Measurements from ENCODE around the gene ERBB2. TPM values are rescaled to one million over a fixed set of nuclear protein-coding genes. Genes with fewer than 3 reads are reported as not detected.
A peak's percentile ranks its signal among the peaks of the same experiment; 100 is the strongest.

The ERBB2 gene
- total RNA-seq, 1 experiment from 2014 or later = 216 TPM

DNA sequence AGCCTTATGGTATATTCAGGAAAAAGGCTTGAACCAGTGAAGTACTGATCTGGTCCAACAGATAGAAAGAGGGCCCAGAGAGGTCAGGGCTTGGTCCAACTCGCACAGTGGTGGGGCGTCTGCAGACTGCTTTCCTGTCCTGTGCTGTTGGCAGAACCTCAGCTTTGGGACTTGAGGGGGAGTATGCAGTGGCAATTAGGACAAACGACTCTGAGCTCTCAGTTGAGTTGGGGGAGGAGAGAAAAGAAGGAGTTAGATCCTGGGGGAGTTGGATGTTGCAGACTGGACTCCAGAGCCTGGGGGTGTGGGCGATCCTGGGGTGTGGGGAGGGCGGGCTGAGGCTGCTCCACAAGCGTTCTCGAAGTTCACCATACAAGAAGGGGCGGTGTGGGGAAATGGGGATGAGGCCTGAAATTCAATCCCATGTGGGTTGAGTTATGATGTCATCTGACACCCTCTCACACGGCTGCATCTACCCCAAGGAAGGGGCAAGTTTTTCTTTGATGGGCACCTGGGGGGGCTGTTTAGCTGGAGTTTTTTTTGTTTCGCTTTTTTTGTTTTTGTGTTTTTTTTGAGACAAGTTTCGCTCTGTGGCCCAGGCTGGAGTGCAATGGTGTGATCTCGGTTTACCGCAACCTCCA is 52.5 kb downstream of the ERBB2 start:
- peaks cover 3 to 7% (median 4%) of the 10 kb centered on the region in 3 experiments; a peak in 4 of 7 replicates for H3K36me3 Mint-ChIP-seq (ENCODE audit: insufficient read depth in 1 of 3, low read depth in 3 of 3)
- H3K14ac ChIP-seq (ENCODE audit: insufficient read depth, low read length) = no peak overlapping the region
- H2BK120ac ChIP-seq (ENCODE audit: low read depth, low read length, poor library complexity, severe bottlenecking) = no peak overlapping the region
- H3T11ph ChIP-seq (ENCODE audit: low read length) = no peak overlapping the region
- H4K5ac ChIP-seq (ENCODE audit: insufficient read length, low read depth, low read length) = no peak overlapping the region
- H2AK5ac ChIP-seq (ENCODE audit: insufficient read length, low read length) = no peak overlapping the region
- no peak overlapping the region for H3K27ac ChIP-seq (ENCODE audit: insufficient read length, low read depth, low read length)
- H2BK12ac ChIP-seq (ENCODE audit: insufficient read length, low read depth, low read length) = no peak overlapping the region
- no peak overlapping the region for H2BK15ac ChIP-seq (ENCODE audit: low read depth, low read length)
- H3K79me1 ChIP-seq (ENCODE audit: insufficient read depth, low read depth, low read length, poor library complexity, severe bottlenecking) = no peaks in the 10 kb centered on the region
- H3K4me1 ChIP-seq (ENCODE audit: insufficient read depth, low read length) = peaks cover 2% of the 10 kb centered on the region; the same call in 1 of the 2 replicates
- peaks cover 2% of the 10 kb centered on the region for H4K20me1 ChIP-seq (ENCODE audit: control insufficient read depth, insufficient read depth, insufficient read length)
- H3K9me3 ChIP-seq (ENCODE audit: control insufficient read depth, low read depth, low read length) = no peaks in the 10 kb centered on the region
- no peak overlapping the region for H4K8ac ChIP-seq (replicated peaks; ENCODE audit: insufficient read length, low read depth, low read length)
- H2AFZ ChIP-seq (ENCODE audit: low read length) = no peak overlapping the region
- DNase-seq = peak; percentile 45
- no peak overlapping the region for H3K23ac ChIP-seq (ENCODE audit: insufficient read length, low read depth, low read length)
- no peak overlapping the region for H3K9ac ChIP-seq (ENCODE audit: extremely low read depth, insufficient read length, low read length)
- H4K91ac ChIP-seq (ENCODE audit: insufficient read length, low read depth, low read length) = no peak overlapping the region
- no peak overlapping the region for H2BK20ac ChIP-seq (ENCODE audit: low read depth, low read length, poor library complexity, severe bottlenecking)
- WGBS (ENCODE audit: extremely low coverage, insufficient read length, low lambda C conversion rate) = no CpG with 5 or more reads among the region's 13 CpGs
- no peak overlapping the region for H3K4me2 ChIP-seq (ENCODE audit: insufficient read depth, insufficient read length, low read length)
- H3K27me3 Mint-ChIP-seq (ENCODE audit: low read depth) = peaks cover 14% of the 10 kb centered on the region
- no peaks in the 10 kb centered on the region for H3K79me2 ChIP-seq (ENCODE audit: insufficient read depth, low read length)
- no peaks in the 10 kb centered on the region; a peak in 1 of 5 replicates for H3K9me3 Mint-ChIP-seq
- TF ChIP-seq, protein P1, sequence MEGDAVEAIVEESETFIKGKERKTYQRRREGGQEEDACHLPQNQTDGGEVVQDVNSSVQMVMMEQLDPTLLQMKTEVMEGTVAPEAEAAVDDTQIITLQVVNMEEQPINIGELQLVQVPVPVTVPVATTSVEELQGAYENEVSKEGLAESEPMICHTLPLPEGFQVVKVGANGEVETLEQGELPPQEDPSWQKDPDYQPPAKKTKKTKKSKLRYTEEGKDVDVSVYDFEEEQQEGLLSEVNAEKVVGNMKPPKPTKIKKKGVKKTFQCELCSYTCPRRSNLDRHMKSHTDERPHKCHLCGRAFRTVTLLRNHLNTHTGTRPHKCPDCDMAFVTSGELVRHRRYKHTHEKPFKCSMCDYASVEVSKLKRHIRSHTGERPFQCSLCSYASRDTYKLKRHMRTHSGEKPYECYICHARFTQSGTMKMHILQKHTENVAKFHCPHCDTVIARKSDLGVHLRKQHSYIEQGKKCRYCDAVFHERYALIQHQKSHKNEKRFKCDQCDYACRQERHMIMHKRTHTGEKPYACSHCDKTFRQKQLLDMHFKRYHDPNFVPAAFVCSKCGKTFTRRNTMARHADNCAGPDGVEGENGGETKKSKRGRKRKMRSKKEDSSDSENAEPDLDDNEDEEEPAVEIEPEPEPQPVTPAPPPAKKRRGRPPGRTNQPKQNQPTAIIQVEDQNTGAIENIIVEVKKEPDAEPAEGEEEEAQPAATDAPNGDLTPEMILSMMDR (conservative IDR thresholded peaks at IDR 0.05) = no peak
- peaks cover 48 to 50% of the 10 kb centered on the region in 2 experiments for H3K4me1 Mint-ChIP-seq
- peak overlapping the region; percentile 14 to 78; a peak in 3 of 5 replicates for H3K4me3 Mint-ChIP-seq
- H2BK5ac ChIP-seq (ENCODE audit: insufficient read length, low read length) = no peak overlapping the region
- no peak overlapping the region for H3K56ac ChIP-seq (ENCODE audit: insufficient read length, low read depth, low read length)
- no peak overlapping the region for H3K27ac Mint-ChIP-seq
- no peak overlapping the region for H3K4ac ChIP-seq (ENCODE audit: low read depth, low read length)
- H3K23me2 ChIP-seq (ENCODE audit: insufficient read length, low read depth, low read length, poor library complexity, severe bottlenecking) = peaks cover 3% of the 10 kb centered on the region
- no peak overlapping the region for H3K18ac ChIP-seq (ENCODE audit: insufficient read length, low read depth, low read length)
- no peaks in the 10 kb centered on the region for H3K27me3 ChIP-seq (ENCODE audit: insufficient read depth, low read length)
